HepG2 (cell line): ENCODE measurements around the gene CLASRP. TPM values are rescaled to one million over a fixed set of nuclear protein-coding genes. Genes with fewer than 3 reads are reported as not detected.
A peak's percentile ranks its signal among the peaks of the same experiment; 100 is the strongest.

Experiments used
- EEA1 ChIP-seq: sonication (generic); formaldehyde crosslinking; IDR thresholded peaks from 2 replicates; pipeline ENCODE4 v1.5.1; 2020; ENCODE audit warnings: mild to moderate bottlenecking, missing genetic modification reagents, borderline replicate concordance
- ELF4 ChIP-seq: sonication (generic); formaldehyde crosslinking; IDR thresholded peaks from 2 replicates; pipeline ENCODE4 v1.5.0; 2020; ENCODE audit warnings: missing genetic modification reagents, mild to moderate bottlenecking, moderate library complexity, borderline replicate concordance
- FLYWCH1 ChIP-seq: sonication (generic); formaldehyde crosslinking; IDR thresholded peaks from 2 replicates; pipeline ENCODE4 v1.8.1; 2023; ENCODE audit warnings: mild to moderate bottlenecking, missing genetic modification reagents
- TBP ChIP-seq: sonication (generic); formaldehyde crosslinking; IDR thresholded peaks from 2 replicates; pipeline ENCODE4 v1.5.0; 2020; ENCODE audit warnings: missing genetic modification reagents
- TP53 ChIP-seq: sonication (generic); formaldehyde crosslinking; conservative IDR thresholded peaks from 2 replicates; pipeline ENCODE4 v1.4.0; 2020; ENCODE audit warnings: missing genetic modification reagents
- ZNF10 ChIP-seq: sonication (generic); formaldehyde crosslinking; IDR thresholded peaks from 2 replicates; pipeline ENCODE4 v1.4.0; 2020; ENCODE audit warnings: mild to moderate bottlenecking, low read depth, missing genetic modification reagents, borderline replicate concordance
- ZNF276 ChIP-seq: sonication (generic); formaldehyde crosslinking; IDR thresholded peaks from 2 replicates; pipeline ENCODE4 v1.4.0; 2020; ENCODE audit warnings: mild to moderate bottlenecking, low read depth, missing genetic modification reagents
- ZNF382 ChIP-seq: sonication (generic); formaldehyde crosslinking; IDR thresholded peaks from 2 replicates; pipeline ENCODE4 v1.5.0; 2020; ENCODE audit warnings: missing genetic modification reagents, mild to moderate bottlenecking, borderline replicate concordance
- ZNF576 ChIP-seq: sonication (generic); formaldehyde crosslinking; IDR thresholded peaks from 2 replicates; pipeline ENCODE4 v1.4.0; 2020; ENCODE audit warnings: mild to moderate bottlenecking, missing genetic modification reagents
- ZNF598 ChIP-seq: sonication (generic); formaldehyde crosslinking; IDR thresholded peaks from 2 replicates; pipeline ENCODE4 v1.5.1; 2020; ENCODE audit warnings: mild to moderate bottlenecking, missing genetic modification reagents, borderline replicate concordance
- ZNF615 ChIP-seq: sonication (generic); formaldehyde crosslinking; IDR thresholded peaks from 2 replicates; pipeline ENCODE4 v1.5.0; 2020; ENCODE audit warnings: mild to moderate bottlenecking, missing genetic modification reagents, borderline replicate concordance
- ZNF75D ChIP-seq: sonication (generic); formaldehyde crosslinking; IDR thresholded peaks from 2 replicates; pipeline ENCODE4 v1.8.1; 2023; ENCODE audit warnings: missing genetic modification reagents, mild to moderate bottlenecking, borderline replicate concordance
- ZNF761 ChIP-seq: sonication (generic); formaldehyde crosslinking; conservative IDR thresholded peaks from 2 replicates; pipeline ENCODE4 v1.4.0; 2020; ENCODE audit warnings: mild to moderate bottlenecking, missing genetic modification reagents
- polyA plus RNA-seq, 8 experiments: library from polyadenylated mRNA; depleted of rRNA in 3 of 8; stranded (reverse) in 7 of 8; unstranded in 1 of 8; fragments of >200 nt; fragmentation: Illumina TruSeq in 4 of 8; extraction: Trizol in 4 of 8; gene quantifications; 2 replicates each; pipeline versions ENCODE4 v1.2.1 to v1.2.3, GENCODE V29; 2011 to 2016; ENCODE audit warnings: low read depth in 4 of 8, missing spikeins in 1 of 8, mixed read lengths in 1 of 8; ENCODE audit not compliant: insufficient read depth in 1 of 8
- total RNA-seq, 5 experiments: library from RNA; depleted of rRNA; stranded (reverse); fragments of >200 nt; fragmentation: Illumina TruSeq; extraction: Trizol; gene quantifications; 2 replicates each; pipeline ENCODE4 v1.2.3, GENCODE V29; 2016; ENCODE audit warnings: low read depth in 1 of 5
- TF ChIP-seq, protein P1 (sequence below): sonication (generic); formaldehyde crosslinking; IDR thresholded peaks from 2 replicates; pipeline ENCODE4 v1.4.0; 2020; ENCODE audit warnings: missing genetic modification reagents; ENCODE audit errors: not compliant biosample characterization
- TF ChIP-seq, protein P2 (sequence below): sonication (generic); formaldehyde crosslinking; IDR thresholded peaks from 2 replicates; pipeline ENCODE4 v1.4.0; 2020; ENCODE audit warnings: mild to moderate bottlenecking, missing genetic modification reagents, borderline replicate concordance
- TF ChIP-seq, protein P3 (sequence below), 2 experiments: sonication (generic) in 1 of 2; formaldehyde crosslinking in 1 of 2; IDR thresholded peaks; 2 replicates each; pipeline versions ENCODE4 v1.6.1 to v1.9.0; 2014 to 2022; ENCODE audit warnings: antibody characterized with exemption in 1 of 2, borderline replicate concordance in 1 of 2, inconsistent platforms in 1 of 2, low read depth in 1 of 2, missing genetic modification reagents in 1 of 2

CLASRP gene
- total and polyA plus RNA-seq, 2 of the 13 experiments (the other 11 are each of a cell fraction or from before 2014, with no cell fraction given), result 32.0 to 51.4 TPM

GRCh38 chr19:45092747-45093678 is 54.2 kb downstream of the CLASRP start, which contains the start of gene PPP1R37 (continued):
- TF ChIP-seq ZNF382 (CRISPR knock-in tag) (no peak), ZNF761 (no peak), TP53 (CRISPR knock-in tag) (peak; percentile 31; the same call in 1 of the 2 replicates), ZNF276 (no peak), ZNF75D (CRISPR knock-in tag) (peak; percentile 34; the same call in 1 of the 2 replicates), ZNF598 (CRISPR knock-in tag) (peak; percentile 86; the same call in 1 of the 2 replicates), ELF4 (no peak), EEA1 (CRISPR knock-in tag) (no peak), FLYWCH1 (no peak; the same call in 1 of the 2 replicates), TBP (CRISPR knock-in tag) (no peak), ZNF576 (CRISPR knock-in tag) (no peak), ZNF615 (no peak), ZNF10 (no peak)
- TF ChIP-seq, protein P1, sequence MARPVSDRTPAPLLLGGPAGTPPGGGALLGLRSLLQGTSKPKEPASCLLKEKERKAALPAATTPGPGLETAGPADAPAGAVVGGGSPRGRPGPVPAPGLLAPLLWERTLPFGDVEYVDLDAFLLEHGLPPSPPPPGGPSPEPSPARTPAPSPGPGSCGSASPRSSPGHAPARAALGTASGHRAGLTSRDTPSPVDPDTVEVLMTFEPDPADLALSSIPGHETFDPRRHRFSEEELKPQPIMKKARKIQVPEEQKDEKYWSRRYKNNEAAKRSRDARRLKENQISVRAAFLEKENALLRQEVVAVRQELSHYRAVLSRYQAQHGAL (CRISPR knock-in tag), result peak; percentile 28
- TF ChIP-seq, protein P2, sequence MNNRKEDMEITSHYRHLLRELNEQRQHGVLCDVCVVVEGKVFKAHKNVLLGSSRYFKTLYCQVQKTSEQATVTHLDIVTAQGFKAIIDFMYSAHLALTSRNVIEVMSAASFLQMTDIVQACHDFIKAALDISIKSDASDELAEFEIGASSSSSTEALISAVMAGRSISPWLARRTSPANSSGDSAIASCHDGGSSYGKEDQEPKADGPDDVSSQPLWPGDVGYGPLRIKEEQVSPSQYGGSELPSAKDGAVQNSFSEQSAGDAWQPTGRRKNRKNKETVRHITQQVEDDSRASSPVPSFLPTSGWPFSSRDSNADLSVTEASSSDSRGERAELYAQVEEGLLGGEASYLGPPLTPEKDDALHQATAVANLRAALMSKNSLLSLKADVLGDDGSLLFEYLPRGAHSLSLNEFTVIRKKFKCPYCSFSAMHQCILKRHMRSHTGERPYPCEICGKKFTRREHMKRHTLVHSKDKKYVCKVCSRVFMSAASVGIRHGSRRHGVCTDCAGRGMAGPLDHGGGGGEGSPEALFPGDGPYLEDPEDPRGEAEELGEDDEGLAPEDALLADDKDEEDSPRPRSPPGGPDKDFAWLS (CRISPR knock-in tag), result no peak
- TF ChIP-seq, protein P3, sequence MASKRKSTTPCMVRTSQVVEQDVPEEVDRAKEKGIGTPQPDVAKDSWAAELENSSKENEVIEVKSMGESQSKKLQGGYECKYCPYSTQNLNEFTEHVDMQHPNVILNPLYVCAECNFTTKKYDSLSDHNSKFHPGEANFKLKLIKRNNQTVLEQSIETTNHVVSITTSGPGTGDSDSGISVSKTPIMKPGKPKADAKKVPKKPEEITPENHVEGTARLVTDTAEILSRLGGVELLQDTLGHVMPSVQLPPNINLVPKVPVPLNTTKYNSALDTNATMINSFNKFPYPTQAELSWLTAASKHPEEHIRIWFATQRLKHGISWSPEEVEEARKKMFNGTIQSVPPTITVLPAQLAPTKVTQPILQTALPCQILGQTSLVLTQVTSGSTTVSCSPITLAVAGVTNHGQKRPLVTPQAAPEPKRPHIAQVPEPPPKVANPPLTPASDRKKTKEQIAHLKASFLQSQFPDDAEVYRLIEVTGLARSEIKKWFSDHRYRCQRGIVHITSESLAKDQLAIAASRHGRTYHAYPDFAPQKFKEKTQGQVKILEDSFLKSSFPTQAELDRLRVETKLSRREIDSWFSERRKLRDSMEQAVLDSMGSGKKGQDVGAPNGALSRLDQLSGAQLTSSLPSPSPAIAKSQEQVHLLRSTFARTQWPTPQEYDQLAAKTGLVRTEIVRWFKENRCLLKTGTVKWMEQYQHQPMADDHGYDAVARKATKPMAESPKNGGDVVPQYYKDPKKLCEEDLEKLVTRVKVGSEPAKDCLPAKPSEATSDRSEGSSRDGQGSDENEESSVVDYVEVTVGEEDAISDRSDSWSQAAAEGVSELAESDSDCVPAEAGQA (IDR thresholded peaks at IDR 0.05; ENCODE audit: low read depth), result peak; percentile 74
- TF ChIP-seq, protein P3 (CRISPR knock-in tag; IDR thresholded peaks at IDR 0.05; ENCODE audit: borderline replicate concordance), result no peak; the same call in 1 of the 2 replicates
